Measurements from ENCODE around the gene ATP13A1.
"Not testable (repeated sequence)": the region's sequence is repeated elsewhere in the genome, so short reads cannot be mapped to it uniquely, and the experiment has no call there.

DNA sequence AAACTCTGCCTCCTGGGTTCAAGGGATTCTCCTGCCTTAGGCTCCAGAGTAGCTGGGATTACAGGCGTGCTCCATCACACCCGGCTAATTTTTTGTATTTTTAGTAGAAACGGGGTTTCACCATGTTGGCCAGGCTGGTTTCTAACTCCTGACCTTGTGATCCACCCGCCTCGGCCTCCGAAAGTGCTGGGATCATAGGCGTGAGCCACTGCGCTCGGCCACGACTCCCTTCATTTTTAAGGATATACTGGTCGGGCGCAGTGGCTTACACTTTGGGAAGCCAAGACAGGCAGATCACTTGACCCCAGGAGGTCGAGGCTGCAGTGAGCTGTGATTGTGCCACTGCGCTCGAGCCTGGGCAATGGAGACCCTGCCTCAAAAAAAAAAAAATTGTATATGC lies 22.6 kb upstream of the ATP13A1 start:
- TF ChIP-seq, protein P1, sequence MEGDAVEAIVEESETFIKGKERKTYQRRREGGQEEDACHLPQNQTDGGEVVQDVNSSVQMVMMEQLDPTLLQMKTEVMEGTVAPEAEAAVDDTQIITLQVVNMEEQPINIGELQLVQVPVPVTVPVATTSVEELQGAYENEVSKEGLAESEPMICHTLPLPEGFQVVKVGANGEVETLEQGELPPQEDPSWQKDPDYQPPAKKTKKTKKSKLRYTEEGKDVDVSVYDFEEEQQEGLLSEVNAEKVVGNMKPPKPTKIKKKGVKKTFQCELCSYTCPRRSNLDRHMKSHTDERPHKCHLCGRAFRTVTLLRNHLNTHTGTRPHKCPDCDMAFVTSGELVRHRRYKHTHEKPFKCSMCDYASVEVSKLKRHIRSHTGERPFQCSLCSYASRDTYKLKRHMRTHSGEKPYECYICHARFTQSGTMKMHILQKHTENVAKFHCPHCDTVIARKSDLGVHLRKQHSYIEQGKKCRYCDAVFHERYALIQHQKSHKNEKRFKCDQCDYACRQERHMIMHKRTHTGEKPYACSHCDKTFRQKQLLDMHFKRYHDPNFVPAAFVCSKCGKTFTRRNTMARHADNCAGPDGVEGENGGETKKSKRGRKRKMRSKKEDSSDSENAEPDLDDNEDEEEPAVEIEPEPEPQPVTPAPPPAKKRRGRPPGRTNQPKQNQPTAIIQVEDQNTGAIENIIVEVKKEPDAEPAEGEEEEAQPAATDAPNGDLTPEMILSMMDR (IDR thresholded peaks at IDR 0.05) = not testable (repeated sequence)
- not testable (repeated sequence) for TF ChIP-seq POLR2A (IDR thresholded peaks at IDR 0.05)

Data from body of pancreas (tissue), 4 donors.